HepG2 (cell line): ENCODE measurements around the gene IL2RA. TPM values are rescaled to one million over a fixed set of nuclear protein-coding genes. Genes with fewer than 3 reads are reported as not detected.

Experiments used
- LCORL ChIP-seq, 2 experiments: fragments of 450-650 bp in 1 of 2; sonication (generic) in 1 of 2; formaldehyde crosslinking in 1 of 2; IDR thresholded peaks; 2 replicates each; pipeline versions ENCODE4 v1.5.0 to v1.6.1; 2017 to 2020; ENCODE audit warnings: antibody characterized with exemption in 1 of 2, missing genetic modification reagents in 1 of 2
- MTA3 ChIP-seq: sonication (generic); formaldehyde crosslinking; IDR thresholded peaks from 2 replicates; pipeline ENCODE4 v1.4.0; 2020; ENCODE audit warnings: missing genetic modification reagents
- NFE2L1 ChIP-seq: sonication (generic); formaldehyde crosslinking; IDR thresholded peaks from 2 replicates; pipeline ENCODE4 v1.4.0; 2020; ENCODE audit warnings: missing genetic modification reagents, mild to moderate bottlenecking, borderline replicate concordance
- SRSF9 ChIP-seq: fragments of 200-400 bp; formaldehyde crosslinking; IDR thresholded peaks from 2 replicates; pipeline ENCODE4 v1.6.1; 2018; ENCODE audit warnings: borderline replicate concordance, mild to moderate bottlenecking, low read depth, low read length; ENCODE audit not compliant: insufficient read depth, poor library complexity, severe bottlenecking
- SSRP1 ChIP-seq: IDR thresholded peaks from 2 replicates; pipeline ENCODE4 v1.6.1; 2016; ENCODE audit warnings: control low read depth
- ZKSCAN5 ChIP-seq: sonication (generic); formaldehyde crosslinking; IDR thresholded peaks from 2 replicates; pipeline ENCODE4 v1.5.1; 2020; ENCODE audit warnings: mild to moderate bottlenecking, missing genetic modification reagents
- ZMYM4 ChIP-seq: sonication (generic); formaldehyde crosslinking; IDR thresholded peaks from 2 replicates; pipeline ENCODE4 v1.8.1; 2023; ENCODE audit warnings: mild to moderate bottlenecking, missing genetic modification reagents
- ZNF24 ChIP-seq: fragments of 450-650 bp; IDR thresholded peaks from 2 replicates; pipeline ENCODE4 v1.6.1; 2017; ENCODE audit warnings: antibody characterized with exemption, mild to moderate bottlenecking
- ZNF652 ChIP-seq: IDR thresholded peaks from 2 replicates; pipeline ENCODE4 v1.6.1; 2016; ENCODE audit warnings: low read depth, borderline replicate concordance
- polyA plus RNA-seq, 8 experiments: library from polyadenylated mRNA; depleted of rRNA in 3 of 8; stranded (reverse) in 7 of 8; unstranded in 1 of 8; fragments of >200 nt; fragmentation: Illumina TruSeq in 4 of 8; extraction: Trizol in 4 of 8; gene quantifications; 2 replicates each; pipeline versions ENCODE4 v1.2.1 to v1.2.3, GENCODE V29; 2011 to 2016; ENCODE audit warnings: low read depth in 4 of 8, missing spikeins in 1 of 8, mixed read lengths in 1 of 8; ENCODE audit not compliant: insufficient read depth in 1 of 8
- total RNA-seq, 5 experiments: library from RNA; depleted of rRNA; stranded (reverse); fragments of >200 nt; fragmentation: Illumina TruSeq; extraction: Trizol; gene quantifications; 2 replicates each; pipeline ENCODE4 v1.2.3, GENCODE V29; 2016; ENCODE audit warnings: low read depth in 1 of 5
- TF ChIP-seq, protein P1 (sequence below): sonication (generic); formaldehyde crosslinking; IDR thresholded peaks from 2 replicates; pipeline ENCODE4 v1.4.0; 2020; ENCODE audit warnings: missing genetic modification reagents, borderline replicate concordance
- TF ChIP-seq, protein P2 (sequence below): sonication (generic); formaldehyde crosslinking; conservative IDR thresholded peaks from 2 replicates; pipeline ENCODE4 v1.4.0; 2020; ENCODE audit warnings: missing genetic modification reagents
- TF ChIP-seq, protein P3 (sequence below): sonication (generic); formaldehyde crosslinking; IDR thresholded peaks from 2 replicates; pipeline ENCODE4 v1.4.0; 2020; ENCODE audit warnings: mild to moderate bottlenecking, missing genetic modification reagents
- TF ChIP-seq, protein P4 (sequence below): sonication (generic); formaldehyde crosslinking; IDR thresholded peaks from 2 replicates; pipeline ENCODE4 v1.4.0; 2020; ENCODE audit warnings: missing genetic modification reagents
- TF ChIP-seq, protein P5 (sequence below): sonication (generic); formaldehyde crosslinking; IDR thresholded peaks from 2 replicates; pipeline ENCODE4 v1.8.0; 2022; ENCODE audit warnings: mild to moderate bottlenecking, missing genetic modification reagents; ENCODE audit not compliant: insufficient replicate concordance

The IL2RA gene
- total and polyA plus RNA-seq, 2 of the 13 experiments (the other 11 are each of a cell fraction or from before 2014, with no cell fraction given): not detected

DNA sequence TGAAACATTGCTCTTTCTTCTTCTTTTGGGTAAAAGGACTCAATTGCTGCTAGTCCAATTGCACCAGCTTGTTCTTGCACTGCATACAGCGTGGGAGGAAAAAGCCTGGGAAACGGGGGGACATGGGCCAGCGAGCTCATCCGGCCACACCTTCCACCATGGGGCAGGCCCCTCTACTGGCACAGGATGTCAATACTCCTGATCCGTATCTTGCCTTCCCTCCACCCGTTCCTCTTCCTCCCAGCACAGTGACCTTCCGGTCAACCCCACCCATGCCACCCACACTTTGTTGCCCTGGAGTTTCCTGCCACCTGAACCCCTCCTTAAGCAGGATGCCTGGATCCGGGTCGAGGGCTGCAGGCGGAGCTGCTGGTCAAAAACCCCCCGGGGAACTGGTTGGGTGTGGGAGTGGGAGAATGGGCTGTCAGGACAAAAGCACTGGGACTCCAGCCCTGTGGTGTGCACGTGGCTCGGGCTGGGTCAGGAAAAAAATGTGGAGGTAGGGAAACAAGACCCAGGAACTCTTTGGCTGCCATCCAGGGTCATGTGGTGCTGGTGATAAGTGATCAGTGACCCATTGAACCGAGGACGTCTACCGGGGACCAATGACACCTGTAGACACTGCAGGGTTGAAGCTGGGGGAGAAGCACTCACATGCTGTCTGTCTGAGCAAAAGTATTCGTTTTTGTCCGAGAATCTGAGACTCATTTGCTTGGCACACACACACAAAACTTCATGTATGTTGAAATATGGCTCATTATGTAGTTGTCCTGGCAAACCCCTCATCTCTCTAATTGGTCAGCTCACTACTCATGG, 8.1 kb downstream of the IL2RA start (continued):
- TF ChIP-seq, protein P1, sequence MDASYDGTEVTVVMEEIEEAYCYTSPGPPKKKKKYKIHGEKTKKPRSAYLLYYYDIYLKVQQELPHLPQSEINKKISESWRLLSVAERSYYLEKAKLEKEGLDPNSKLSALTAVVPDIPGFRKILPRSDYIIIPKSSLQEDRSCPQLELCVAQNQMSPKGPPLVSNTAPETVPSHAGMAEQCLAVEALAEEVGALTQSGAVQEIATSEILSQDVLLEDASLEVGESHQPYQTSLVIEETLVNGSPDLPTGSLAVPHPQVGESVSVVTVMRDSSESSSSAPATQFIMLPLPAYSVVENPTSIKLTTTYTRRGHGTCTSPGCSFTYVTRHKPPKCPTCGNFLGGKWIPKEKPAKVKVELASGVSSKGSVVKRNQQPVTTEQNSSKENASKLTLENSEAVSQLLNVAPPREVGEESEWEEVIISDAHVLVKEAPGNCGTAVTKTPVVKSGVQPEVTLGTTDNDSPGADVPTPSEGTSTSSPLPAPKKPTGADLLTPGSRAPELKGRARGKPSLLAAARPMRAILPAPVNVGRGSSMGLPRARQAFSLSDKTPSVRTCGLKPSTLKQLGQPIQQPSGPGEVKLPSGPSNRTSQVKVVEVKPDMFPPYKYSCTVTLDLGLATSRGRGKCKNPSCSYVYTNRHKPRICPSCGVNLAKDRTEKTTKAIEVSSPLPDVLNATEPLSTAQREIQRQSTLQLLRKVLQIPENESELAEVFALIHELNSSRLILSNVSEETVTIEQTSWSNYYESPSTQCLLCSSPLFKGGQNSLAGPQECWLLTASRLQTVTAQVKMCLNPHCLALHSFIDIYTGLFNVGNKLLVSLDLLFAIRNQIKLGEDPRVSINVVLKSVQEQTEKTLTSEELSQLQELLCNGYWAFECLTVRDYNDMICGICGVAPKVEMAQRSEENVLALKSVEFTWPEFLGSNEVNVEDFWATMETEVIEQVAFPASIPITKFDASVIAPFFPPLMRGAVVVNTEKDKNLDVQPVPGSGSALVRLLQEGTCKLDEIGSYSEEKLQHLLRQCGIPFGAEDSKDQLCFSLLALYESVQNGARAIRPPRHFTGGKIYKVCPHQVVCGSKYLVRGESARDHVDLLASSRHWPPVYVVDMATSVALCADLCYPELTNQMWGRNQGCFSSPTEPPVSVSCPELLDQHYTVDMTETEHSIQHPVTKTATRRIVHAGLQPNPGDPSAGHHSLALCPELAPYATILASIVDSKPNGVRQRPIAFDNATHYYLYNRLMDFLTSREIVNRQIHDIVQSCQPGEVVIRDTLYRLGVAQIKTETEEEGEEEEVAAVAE (CRISPR knock-in tag): peak; percentile 98
- TF ChIP-seq ZNF24 (no peak), NFE2L1 (CRISPR knock-in tag) (no peak), SRSF9 (no peak), SSRP1 (CRISPR knock-in tag) (no peak), MTA3 (CRISPR knock-in tag) (no peak), ZKSCAN5 (no peak), LCORL (IDR thresholded peaks at IDR 0.05) (no peak), LCORL (CRISPR knock-in tag; IDR thresholded peaks at IDR 0.05) (no peak), ZMYM4 (CRISPR knock-in tag) (peak; percentile 63), ZNF652 (CRISPR knock-in tag) (no peak)
- TF ChIP-seq, protein P2, sequence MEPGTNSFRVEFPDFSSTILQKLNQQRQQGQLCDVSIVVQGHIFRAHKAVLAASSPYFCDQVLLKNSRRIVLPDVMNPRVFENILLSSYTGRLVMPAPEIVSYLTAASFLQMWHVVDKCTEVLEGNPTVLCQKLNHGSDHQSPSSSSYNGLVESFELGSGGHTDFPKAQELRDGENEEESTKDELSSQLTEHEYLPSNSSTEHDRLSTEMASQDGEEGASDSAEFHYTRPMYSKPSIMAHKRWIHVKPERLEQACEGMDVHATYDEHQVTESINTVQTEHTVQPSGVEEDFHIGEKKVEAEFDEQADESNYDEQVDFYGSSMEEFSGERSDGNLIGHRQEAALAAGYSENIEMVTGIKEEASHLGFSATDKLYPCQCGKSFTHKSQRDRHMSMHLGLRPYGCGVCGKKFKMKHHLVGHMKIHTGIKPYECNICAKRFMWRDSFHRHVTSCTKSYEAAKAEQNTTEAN: no peak
- TF ChIP-seq, protein P3, sequence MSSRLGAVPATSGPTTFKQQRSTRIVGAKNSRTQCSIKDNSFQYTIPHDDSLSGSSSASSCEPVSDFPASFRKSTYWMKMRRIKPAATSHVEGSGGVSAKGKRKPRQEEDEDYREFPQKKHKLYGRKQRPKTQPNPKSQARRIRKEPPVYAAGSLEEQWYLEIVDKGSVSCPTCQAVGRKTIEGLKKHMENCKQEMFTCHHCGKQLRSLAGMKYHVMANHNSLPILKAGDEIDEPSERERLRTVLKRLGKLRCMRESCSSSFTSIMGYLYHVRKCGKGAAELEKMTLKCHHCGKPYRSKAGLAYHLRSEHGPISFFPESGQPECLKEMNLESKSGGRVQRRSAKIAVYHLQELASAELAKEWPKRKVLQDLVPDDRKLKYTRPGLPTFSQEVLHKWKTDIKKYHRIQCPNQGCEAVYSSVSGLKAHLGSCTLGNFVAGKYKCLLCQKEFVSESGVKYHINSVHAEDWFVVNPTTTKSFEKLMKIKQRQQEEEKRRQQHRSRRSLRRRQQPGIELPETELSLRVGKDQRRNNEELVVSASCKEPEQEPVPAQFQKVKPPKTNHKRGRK: no peak
- TF ChIP-seq, protein P4, sequence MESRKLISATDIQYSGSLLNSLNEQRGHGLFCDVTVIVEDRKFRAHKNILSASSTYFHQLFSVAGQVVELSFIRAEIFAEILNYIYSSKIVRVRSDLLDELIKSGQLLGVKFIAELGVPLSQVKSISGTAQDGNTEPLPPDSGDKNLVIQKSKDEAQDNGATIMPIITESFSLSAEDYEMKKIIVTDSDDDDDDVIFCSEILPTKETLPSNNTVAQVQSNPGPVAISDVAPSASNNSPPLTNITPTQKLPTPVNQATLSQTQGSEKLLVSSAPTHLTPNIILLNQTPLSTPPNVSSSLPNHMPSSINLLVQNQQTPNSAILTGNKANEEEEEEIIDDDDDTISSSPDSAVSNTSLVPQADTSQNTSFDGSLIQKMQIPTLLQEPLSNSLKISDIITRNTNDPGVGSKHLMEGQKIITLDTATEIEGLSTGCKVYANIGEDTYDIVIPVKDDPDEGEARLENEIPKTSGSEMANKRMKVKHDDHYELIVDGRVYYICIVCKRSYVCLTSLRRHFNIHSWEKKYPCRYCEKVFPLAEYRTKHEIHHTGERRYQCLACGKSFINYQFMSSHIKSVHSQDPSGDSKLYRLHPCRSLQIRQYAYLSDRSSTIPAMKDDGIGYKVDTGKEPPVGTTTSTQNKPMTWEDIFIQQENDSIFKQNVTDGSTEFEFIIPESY (CRISPR knock-in tag): no peak
- TF ChIP-seq, protein P5, sequence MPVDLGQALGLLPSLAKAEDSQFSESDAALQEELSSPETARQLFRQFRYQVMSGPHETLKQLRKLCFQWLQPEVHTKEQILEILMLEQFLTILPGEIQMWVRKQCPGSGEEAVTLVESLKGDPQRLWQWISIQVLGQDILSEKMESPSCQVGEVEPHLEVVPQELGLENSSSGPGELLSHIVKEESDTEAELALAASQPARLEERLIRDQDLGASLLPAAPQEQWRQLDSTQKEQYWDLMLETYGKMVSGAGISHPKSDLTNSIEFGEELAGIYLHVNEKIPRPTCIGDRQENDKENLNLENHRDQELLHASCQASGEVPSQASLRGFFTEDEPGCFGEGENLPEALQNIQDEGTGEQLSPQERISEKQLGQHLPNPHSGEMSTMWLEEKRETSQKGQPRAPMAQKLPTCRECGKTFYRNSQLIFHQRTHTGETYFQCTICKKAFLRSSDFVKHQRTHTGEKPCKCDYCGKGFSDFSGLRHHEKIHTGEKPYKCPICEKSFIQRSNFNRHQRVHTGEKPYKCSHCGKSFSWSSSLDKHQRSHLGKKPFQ (CRISPR knock-in tag): no peak
